WTC11 (cell line): ENCODE measurements around the gene ELAVL1. TPM values are rescaled to one million over a fixed set of nuclear protein-coding genes. Genes with fewer than 3 reads are reported as not detected.
A peak's percentile ranks its signal among the peaks of the same experiment; 100 is the strongest.

Experiments
- ATAC-seq: fragments of 200-7000 bp; cut with Tn5 transposase; 2 replicates; pipeline ENCODE4 v1.10.0; 2021; ENCODE audit warnings: mild to moderate bottlenecking, moderate library complexity
- CTCF ChIA-PET: fragments of 300-600 bp; sonication (Branson Sonifier 250); formaldehyde crosslinking; loops from one replicate; lab custom pipeline; 2021; ENCODE audit warnings: antibody characterized with exemption; lab: Charles Lee
- POLR2A ChIA-PET: fragments of 350-600 bp; sonication (Branson Sonifier 250); formaldehyde crosslinking; loops from one replicate; lab custom pipeline; 2021; ENCODE audit warnings: antibody characterized with exemption; lab: Charles Lee
- DNase-seq: peaks from one replicate; pipeline ENCODE4 v3.0.0; 2021; ENCODE audit warnings: low spot score
- H3K27ac Mint-ChIP-seq: 2 replicates; pipeline ENCODE4 v1.8.0; 2021; ENCODE audit warnings: mixed read lengths
- H3K27me3 Mint-ChIP-seq: 2 replicates; pipeline ENCODE4 v1.8.0; 2021; ENCODE audit warnings: low read depth, mild to moderate bottlenecking, moderate library complexity, mixed read lengths
- H3K36me3 Mint-ChIP-seq: 2 replicates; pipeline ENCODE4 v1.8.0; 2021; ENCODE audit warnings: mixed read lengths
- H3K4me1 Mint-ChIP-seq: 2 replicates; pipeline ENCODE4 v1.8.0; 2022; ENCODE audit warnings: mixed read lengths
- H3K4me3 Mint-ChIP-seq: 2 replicates; pipeline ENCODE4 v1.8.0; 2021; ENCODE audit warnings: mild to moderate bottlenecking, moderate library complexity, mixed read lengths
- H3K9me3 Mint-ChIP-seq: 2 replicates; pipeline ENCODE4 v1.8.0; 2021; ENCODE audit warnings: mixed read lengths
- ATF1 ChIP-seq: sonication (generic); formaldehyde crosslinking; IDR thresholded peaks from 2 replicates; pipeline ENCODE4 v1.8.1; 2023; ENCODE audit warnings: mild to moderate bottlenecking, moderate library complexity, missing genetic modification reagents
- EMX1 ChIP-seq: fragments of 250-450 bp; sonication (Bioruptor Pico); IDR thresholded peaks from 2 replicates; pipeline ENCODE4 v1.8.0; 2021; ENCODE audit warnings: mild to moderate bottlenecking
- ETV6 ChIP-seq: sonication (generic); formaldehyde crosslinking; IDR thresholded peaks from 2 replicates; pipeline ENCODE4 v1.8.1; 2022; ENCODE audit warnings: mild to moderate bottlenecking, missing genetic modification reagents
- NFATC4 ChIP-seq: fragments of 250-450 bp; sonication (Bioruptor Pico); IDR thresholded peaks from 2 replicates; pipeline ENCODE4 v1.9.0; 2021; ENCODE audit warnings: mild to moderate bottlenecking
- PRRX2 ChIP-seq: fragments of 250-450 bp; sonication (Bioruptor Pico); IDR thresholded peaks from 2 replicates; pipeline ENCODE4 v1.8.0; 2021; ENCODE audit warnings: mild to moderate bottlenecking
- ZNF232 ChIP-seq: sonication (generic); formaldehyde crosslinking; IDR thresholded peaks from 2 replicates; pipeline ENCODE4 v1.8.0; 2022; ENCODE audit warnings: mild to moderate bottlenecking, missing genetic modification reagents
- ZNF263 ChIP-seq: sonication (generic); formaldehyde crosslinking; IDR thresholded peaks from 2 replicates; pipeline ENCODE4 v1.8.1; 2022; ENCODE audit warnings: low read depth, mild to moderate bottlenecking, moderate library complexity, missing genetic modification reagents
- ZNF416 ChIP-seq: fragments of 250-450 bp; sonication (Bioruptor Pico); IDR thresholded peaks from 2 replicates; pipeline ENCODE4 v1.9.0; 2021; ENCODE audit warnings: mild to moderate bottlenecking, inconsistent platforms
- total RNA-seq: library from RNA; stranded (reverse); gene quantifications from 3 replicates; pipeline ENCODE4 v1.2.3, GENCODE V29; 2021
- TF ChIP-seq, protein P1 (sequence below): sonication (generic); formaldehyde crosslinking; IDR thresholded peaks from 2 replicates; pipeline ENCODE4 v1.8.1; 2023; ENCODE audit warnings: mild to moderate bottlenecking, moderate library complexity, missing genetic modification reagents
- TF ChIP-seq, protein P2 (sequence below): fragments of 250-450 bp; sonication (Bioruptor Pico); IDR thresholded peaks from 2 replicates; pipeline ENCODE4 v1.9.0; 2021; ENCODE audit warnings: moderate library complexity, mild to moderate bottlenecking, inconsistent platforms, borderline replicate concordance
- TF ChIP-seq, protein P3 (sequence below): fragments of 250-450 bp; sonication (Bioruptor Pico); IDR thresholded peaks from 2 replicates; pipeline ENCODE4 v1.9.0; 2021; ENCODE audit warnings: mild to moderate bottlenecking
- TF ChIP-seq, protein P4 (sequence below): fragments of 250-450 bp; sonication (Bioruptor Pico); IDR thresholded peaks from 2 replicates; pipeline ENCODE4 v1.9.0; 2021; ENCODE audit warnings: mild to moderate bottlenecking, borderline replicate concordance
- TF ChIP-seq, protein P5 (sequence below): sonication (generic); formaldehyde crosslinking; IDR thresholded peaks from 2 replicates; pipeline ENCODE4 v1.8.1; 2023; ENCODE audit warnings: mild to moderate bottlenecking, missing genetic modification reagents, moderate library complexity
- TF ChIP-seq, protein P6 (sequence below): fragments of 250-450 bp; sonication (Bioruptor Pico); IDR thresholded peaks from 2 replicates; pipeline ENCODE4 v2.1.2; 2022; ENCODE audit warnings: mild to moderate bottlenecking, moderate library complexity
- TF ChIP-seq, protein P7 (sequence below): fragments of 250-450 bp; sonication (Bioruptor Pico); IDR thresholded peaks from 2 replicates; pipeline ENCODE4 v1.9.0; 2021; ENCODE audit warnings: mild to moderate bottlenecking
- TF ChIP-seq, protein P8 (sequence below): fragments of 250-450 bp; sonication (Bioruptor Pico); IDR thresholded peaks from 2 replicates; pipeline ENCODE4 v1.8.0; 2021; ENCODE audit warnings: mild to moderate bottlenecking

Gene ELAVL1
- total RNA-seq, 1 experiment from 2014 or later, result 160 TPM

DNA sequence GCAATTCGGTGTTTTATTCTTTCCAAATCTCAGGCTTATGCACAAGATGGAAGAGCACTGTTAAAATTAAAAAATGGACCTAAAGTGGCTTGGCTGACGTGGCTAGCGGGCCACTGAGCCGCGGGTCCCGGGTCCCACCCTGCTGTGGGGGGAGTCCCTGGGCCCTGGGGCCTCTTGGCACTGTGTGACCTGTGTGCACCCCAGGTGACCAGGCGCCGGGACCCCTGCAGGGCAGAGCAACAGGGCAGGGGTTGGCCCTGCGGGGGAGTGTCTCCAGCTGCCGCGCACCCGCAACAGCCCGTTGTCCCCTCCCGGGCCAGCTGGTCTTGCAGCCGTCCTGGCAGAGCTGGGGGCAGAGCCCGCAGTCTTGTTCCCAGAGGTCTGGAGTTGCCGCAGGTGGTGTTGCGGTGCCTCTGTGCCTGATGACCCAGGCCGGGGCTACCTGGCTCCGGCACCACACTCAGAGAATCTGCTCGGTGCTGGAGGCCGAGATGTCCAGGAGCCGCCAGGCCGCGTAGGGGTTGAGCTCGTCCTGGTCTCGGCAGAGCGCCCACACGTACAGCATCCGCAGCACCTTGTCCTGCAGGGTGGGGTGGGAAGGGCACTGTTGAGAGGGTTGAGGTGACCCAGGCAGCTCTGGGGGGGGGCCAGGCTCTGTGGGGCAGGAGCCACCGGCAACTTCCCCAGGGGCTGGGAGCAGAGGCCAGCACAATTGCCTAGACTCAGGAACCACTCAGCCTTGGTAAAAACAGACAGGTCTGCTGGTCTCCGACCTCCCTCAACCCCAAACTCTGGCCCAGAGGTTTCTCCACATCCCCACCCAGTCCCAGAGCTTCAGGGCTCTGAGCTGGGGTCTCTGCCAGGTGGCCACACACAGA, 78.5 kb downstream of the ELAVL1 start:
- ATAC-seq (no peak), DNase-seq (no peak)
- peaks cover 4% of the 10 kb centered on the region; the same call in 1 of the 2 replicates for H3K4me1 Mint-ChIP-seq
- no peak overlapping the region for H3K27ac Mint-ChIP-seq
- TF ChIP-seq ZNF263 (CRISPR knock-in tag), result no peak
- TF ChIP-seq, protein P1, sequence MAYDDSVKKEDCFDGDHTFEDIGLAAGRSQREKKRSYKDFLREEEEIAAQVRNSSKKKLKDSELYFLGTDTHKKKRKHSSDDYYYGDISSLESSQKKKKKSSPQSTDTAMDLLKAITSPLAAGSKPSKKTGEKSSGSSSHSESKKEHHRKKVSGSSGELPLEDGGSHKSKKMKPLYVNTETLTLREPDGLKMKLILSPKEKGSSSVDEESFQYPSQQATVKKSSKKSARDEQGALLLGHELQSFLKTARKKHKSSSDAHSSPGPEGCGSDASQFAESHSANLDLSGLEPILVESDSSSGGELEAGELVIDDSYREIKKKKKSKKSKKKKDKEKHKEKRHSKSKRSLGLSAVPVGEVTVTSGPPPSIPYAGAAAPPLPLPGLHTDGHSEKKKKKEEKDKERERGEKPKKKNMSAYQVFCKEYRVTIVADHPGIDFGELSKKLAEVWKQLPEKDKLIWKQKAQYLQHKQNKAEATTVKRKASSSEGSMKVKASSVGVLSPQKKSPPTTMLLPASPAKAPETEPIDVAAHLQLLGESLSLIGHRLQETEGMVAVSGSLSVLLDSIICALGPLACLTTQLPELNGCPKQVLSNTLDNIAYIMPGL, result peak; percentile 30; the same call in 1 of the 2 replicates
- TF ChIP-seq ETV6 (CRISPR knock-in tag), result no peak
- peak overlapping the region; percentile 68 for H3K4me3 Mint-ChIP-seq
- H3K9me3 Mint-ChIP-seq, result no peaks in the 10 kb centered on the region
- ChIA-PET POLR2A (interaction anchor here (0.6 to 2.0 kb wide), 5 partner anchors 12 to 92 kb away, joined by 3 to 8 read pairs (median 3); partner anchors contain the start of genes TGFBR3L and TIMM44), CTCF (interaction anchor here (0.5 to 2.2 kb wide), 10 partner anchors 9 to 142 kb away, joined by 3 to 14 read pairs (median 4); partner anchors contain the start of gene TIMM44)
- H3K36me3 Mint-ChIP-seq, result peaks cover 6% of the 10 kb centered on the region
- no peaks in the 10 kb centered on the region for H3K27me3 Mint-ChIP-seq

DNA sequence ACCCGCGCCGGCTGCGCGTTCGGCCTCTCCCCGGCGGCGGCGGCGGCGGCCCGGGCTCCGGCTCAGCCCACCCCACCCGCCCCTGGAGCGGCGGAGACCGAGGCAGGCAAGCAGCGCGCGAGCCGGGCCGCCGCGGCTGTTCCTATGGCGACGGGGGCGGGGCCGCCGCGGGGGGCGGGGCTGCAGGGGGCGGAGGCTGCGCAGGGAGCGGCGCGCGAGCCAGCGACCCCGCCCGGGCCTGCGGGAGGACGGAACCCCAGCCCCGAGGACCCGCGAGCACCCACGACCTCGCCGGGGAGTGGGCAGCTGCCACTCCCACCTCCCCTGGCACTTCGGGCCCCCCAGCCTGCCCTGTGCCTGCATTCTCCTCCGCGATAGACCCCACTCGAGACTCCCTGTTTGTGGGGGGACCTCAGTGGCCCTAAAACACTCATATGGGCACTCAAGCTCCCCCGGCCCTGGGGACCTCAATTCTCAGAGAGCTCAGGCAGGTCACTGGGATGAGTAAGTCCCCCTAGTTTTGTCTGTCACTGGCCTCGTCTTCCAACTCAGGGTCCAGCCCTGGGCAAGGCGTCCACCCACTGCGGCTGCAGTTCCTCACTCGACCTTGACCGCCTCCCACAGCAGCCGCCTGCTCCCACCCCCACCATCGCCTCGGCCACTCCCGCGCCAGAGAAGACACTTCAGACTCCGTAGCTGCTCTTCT, 79.3 kb downstream of the ELAVL1 start, which contains the start of gene CTXN1:
Gene CTXN1, minus strand, starts transcription at position 115 of the 706 bp plus-strand sequence. CDS start 597 bp downstream, outside the sequence.
- H3K4me1 Mint-ChIP-seq, result peaks cover 4% of the 10 kb centered on the region; the same call in 1 of the 2 replicates
- ATAC-seq (peak; percentile 7), DNase-seq (peak; percentile 80)
- ChIA-PET POLR2A (interaction anchor here (0.6 to 2.0 kb wide), 3 partner anchors 17 to 91 kb away, joined by 3 to 8 read pairs (median 4); partner anchors contain the start of gene TIMM44), CTCF (interaction anchor here (0.7 to 2.2 kb wide), 4 partner anchors 8 to 73 kb away, joined by 3 to 14 read pairs (median 6); partner anchors contain the start of gene TIMM44)
- H3K4me3 Mint-ChIP-seq, result peak within 1 kb of the TSS; percentile 79
- peaks cover 4% of the 10 kb centered on the region for H3K36me3 Mint-ChIP-seq
- no peaks in the 10 kb centered on the region for H3K9me3 Mint-ChIP-seq
- no peak within 1 kb of the TSS; the same call in 1 of the 2 replicates for H3K27ac Mint-ChIP-seq
- H3K27me3 Mint-ChIP-seq, result no peaks in the 10 kb centered on the region
- TF ChIP-seq ATF1 (CRISPR knock-in tag) (no peak), ZNF416 (CRISPR knock-in tag) (peak; percentile 85), PRRX2 (CRISPR knock-in tag) (peak; percentile 73; the same call in 1 of the 2 replicates), ZNF232 (CRISPR knock-in tag) (0 out of 2 replicates have a peak, but pooled peaks have one; percentile 17), ZNF263 (CRISPR knock-in tag) (no peak), NFATC4 (CRISPR knock-in tag) (peak; percentile 15; the same call in 1 of the 2 replicates), EMX1 (CRISPR knock-in tag) (0 out of 2 replicates have a peak, but pooled peaks have one; percentile 63)
- TF ChIP-seq, protein P2, sequence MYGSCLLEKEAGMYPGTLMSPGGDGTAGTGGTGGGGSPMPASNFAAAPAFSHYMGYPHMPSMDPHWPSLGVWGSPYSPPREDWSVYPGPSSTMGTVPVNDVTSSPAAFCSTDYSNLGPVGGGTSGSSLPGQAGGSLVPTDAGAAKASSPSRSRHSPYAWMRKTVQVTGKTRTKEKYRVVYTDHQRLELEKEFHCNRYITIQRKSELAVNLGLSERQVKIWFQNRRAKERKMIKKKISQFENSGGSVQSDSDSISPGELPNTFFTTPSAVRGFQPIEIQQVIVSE (CRISPR knock-in tag), result no peak
- TF ChIP-seq, protein P3, sequence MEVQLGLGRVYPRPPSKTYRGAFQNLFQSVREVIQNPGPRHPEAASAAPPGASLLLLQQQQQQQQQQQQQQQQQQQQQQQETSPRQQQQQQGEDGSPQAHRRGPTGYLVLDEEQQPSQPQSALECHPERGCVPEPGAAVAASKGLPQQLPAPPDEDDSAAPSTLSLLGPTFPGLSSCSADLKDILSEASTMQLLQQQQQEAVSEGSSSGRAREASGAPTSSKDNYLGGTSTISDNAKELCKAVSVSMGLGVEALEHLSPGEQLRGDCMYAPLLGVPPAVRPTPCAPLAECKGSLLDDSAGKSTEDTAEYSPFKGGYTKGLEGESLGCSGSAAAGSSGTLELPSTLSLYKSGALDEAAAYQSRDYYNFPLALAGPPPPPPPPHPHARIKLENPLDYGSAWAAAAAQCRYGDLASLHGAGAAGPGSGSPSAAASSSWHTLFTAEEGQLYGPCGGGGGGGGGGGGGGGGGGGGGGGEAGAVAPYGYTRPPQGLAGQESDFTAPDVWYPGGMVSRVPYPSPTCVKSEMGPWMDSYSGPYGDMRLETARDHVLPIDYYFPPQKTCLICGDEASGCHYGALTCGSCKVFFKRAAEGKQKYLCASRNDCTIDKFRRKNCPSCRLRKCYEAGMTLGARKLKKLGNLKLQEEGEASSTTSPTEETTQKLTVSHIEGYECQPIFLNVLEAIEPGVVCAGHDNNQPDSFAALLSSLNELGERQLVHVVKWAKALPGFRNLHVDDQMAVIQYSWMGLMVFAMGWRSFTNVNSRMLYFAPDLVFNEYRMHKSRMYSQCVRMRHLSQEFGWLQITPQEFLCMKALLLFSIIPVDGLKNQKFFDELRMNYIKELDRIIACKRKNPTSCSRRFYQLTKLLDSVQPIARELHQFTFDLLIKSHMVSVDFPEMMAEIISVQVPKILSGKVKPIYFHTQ (CRISPR knock-in tag), result 0 out of 2 replicates have a peak, but pooled peaks have one; percentile 75
- TF ChIP-seq, protein P4, sequence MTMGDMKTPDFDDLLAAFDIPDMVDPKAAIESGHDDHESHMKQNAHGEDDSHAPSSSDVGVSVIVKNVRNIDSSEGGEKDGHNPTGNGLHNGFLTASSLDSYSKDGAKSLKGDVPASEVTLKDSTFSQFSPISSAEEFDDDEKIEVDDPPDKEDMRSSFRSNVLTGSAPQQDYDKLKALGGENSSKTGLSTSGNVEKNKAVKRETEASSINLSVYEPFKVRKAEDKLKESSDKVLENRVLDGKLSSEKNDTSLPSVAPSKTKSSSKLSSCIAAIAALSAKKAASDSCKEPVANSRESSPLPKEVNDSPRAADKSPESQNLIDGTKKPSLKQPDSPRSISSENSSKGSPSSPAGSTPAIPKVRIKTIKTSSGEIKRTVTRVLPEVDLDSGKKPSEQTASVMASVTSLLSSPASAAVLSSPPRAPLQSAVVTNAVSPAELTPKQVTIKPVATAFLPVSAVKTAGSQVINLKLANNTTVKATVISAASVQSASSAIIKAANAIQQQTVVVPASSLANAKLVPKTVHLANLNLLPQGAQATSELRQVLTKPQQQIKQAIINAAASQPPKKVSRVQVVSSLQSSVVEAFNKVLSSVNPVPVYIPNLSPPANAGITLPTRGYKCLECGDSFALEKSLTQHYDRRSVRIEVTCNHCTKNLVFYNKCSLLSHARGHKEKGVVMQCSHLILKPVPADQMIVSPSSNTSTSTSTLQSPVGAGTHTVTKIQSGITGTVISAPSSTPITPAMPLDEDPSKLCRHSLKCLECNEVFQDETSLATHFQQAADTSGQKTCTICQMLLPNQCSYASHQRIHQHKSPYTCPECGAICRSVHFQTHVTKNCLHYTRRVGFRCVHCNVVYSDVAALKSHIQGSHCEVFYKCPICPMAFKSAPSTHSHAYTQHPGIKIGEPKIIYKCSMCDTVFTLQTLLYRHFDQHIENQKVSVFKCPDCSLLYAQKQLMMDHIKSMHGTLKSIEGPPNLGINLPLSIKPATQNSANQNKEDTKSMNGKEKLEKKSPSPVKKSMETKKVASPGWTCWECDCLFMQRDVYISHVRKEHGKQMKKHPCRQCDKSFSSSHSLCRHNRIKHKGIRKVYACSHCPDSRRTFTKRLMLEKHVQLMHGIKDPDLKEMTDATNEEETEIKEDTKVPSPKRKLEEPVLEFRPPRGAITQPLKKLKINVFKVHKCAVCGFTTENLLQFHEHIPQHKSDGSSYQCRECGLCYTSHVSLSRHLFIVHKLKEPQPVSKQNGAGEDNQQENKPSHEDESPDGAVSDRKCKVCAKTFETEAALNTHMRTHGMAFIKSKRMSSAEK, result no peak
- TF ChIP-seq, protein P5, sequence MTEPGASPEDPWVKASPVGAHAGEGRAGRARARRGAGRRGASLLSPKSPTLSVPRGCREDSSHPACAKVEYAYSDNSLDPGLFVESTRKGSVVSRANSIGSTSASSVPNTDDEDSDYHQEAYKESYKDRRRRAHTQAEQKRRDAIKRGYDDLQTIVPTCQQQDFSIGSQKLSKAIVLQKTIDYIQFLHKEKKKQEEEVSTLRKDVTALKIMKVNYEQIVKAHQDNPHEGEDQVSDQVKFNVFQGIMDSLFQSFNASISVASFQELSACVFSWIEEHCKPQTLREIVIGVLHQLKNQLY, result 0 out of 2 replicates have a peak, but pooled peaks have one; percentile 41
- TF ChIP-seq, protein P6, sequence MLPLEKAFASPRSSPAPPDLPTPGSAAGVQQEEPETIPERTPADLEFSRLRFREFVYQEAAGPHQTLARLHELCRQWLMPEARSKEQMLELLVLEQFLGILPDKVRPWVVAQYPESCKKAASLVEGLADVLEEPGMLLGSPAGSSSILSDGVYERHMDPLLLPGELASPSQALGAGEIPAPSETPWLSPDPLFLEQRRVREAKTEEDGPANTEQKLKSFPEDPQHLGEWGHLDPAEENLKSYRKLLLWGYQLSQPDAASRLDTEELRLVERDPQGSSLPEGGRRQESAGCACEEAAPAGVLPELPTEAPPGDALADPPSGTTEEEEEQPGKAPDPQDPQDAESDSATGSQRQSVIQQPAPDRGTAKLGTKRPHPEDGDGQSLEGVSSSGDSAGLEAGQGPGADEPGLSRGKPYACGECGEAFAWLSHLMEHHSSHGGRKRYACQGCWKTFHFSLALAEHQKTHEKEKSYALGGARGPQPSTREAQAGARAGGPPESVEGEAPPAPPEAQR (CRISPR knock-in tag), result no peak
- TF ChIP-seq, protein P7, sequence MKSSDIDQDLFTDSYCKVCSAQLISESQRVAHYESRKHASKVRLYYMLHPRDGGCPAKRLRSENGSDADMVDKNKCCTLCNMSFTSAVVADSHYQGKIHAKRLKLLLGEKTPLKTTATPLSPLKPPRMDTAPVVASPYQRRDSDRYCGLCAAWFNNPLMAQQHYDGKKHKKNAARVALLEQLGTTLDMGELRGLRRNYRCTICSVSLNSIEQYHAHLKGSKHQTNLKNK, result no peak
- TF ChIP-seq, protein P8, sequence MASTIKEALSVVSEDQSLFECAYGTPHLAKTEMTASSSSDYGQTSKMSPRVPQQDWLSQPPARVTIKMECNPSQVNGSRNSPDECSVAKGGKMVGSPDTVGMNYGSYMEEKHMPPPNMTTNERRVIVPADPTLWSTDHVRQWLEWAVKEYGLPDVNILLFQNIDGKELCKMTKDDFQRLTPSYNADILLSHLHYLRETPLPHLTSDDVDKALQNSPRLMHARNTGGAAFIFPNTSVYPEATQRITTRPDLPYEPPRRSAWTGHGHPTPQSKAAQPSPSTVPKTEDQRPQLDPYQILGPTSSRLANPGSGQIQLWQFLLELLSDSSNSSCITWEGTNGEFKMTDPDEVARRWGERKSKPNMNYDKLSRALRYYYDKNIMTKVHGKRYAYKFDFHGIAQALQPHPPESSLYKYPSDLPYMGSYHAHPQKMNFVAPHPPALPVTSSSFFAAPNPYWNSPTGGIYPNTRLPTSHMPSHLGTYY (CRISPR knock-in tag), result peak; percentile 60; the same call in 1 of the 2 replicates
